Measurements from ENCODE around the gene ACOXL.
"Not testable (repeated sequence)": the region's sequence is repeated elsewhere in the genome, so short reads cannot be mapped to it uniquely, and the experiment has no call there.

Gene ACOXL

DNA sequence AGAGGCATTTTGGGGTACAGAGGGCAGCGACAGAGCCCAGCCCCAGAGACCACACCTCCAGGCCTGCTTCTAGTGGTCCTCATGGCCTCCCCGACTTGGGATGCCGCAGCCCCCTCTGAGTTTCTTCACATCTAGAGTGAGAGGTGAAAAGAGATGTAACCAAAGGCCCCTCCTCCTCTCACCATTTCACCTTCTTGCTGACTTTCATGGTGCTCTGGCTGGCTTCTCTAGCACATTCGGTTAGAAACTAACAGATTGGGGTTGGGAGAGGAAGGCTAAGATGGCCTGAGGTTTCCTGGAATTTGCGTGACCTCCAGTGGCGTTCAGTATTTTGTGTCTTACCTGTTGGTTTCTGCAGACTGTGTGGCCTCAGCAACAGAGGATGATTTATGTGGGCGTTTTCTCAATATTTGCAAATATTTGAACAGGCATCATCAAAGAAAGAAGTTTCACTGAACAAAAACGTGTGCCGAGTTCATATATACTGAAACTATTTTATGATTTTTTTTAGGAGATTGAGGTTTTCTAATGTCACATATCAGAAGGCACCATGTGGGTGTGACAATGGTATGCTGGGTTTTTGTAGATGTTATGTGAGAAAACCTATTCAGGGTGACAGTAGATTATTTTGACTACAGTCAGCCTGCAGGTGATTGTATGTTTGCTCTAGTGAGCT lies 318.5 kb downstream of the ACOXL start:
- no peak for DNase-seq (ENCODE audit: extremely low read depth in 1 of 2, low read depth in 1 of 2)

DNA sequence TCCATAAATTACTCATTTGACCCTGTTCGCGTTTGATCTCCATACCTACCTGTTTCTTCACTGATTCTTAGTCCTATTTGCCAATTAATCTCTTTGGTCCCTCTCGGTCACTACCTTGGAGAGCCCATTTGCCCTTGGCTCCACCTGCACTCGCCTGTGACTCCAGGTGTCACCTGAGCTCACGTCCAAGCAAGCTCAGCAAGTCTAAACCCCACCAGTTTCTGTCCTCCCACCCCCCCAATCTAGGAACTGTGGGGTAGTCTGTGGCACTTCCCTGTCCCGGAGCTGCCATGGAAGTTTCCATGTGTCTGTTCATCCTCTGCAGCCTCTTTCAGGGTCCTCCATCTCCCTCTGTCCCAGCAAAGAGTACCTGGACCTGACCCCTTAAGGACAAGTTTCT lies 320.2 kb downstream of the ACOXL start:
- no peak for DNase-seq (ENCODE audit: extremely low read depth in 1 of 2, low read depth in 1 of 2)

DNA sequence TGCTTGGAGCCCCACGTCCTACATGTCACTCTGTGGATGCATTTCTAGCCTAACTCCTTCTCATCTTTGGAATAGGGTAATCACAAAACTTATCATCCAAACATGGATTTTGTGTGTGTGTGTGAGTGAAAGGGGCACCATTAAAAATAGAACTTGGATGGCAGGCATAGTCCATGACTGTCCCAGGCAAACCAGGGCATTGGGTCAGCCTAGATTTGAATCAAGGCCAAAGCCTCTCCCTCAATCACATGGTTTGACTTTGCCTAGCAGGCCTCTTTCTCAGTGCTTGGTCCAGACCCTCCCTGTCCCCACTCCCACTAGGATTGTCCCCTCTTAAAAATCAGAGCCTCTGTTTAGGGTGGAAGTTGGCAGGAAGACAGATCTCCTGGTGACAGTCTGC lies 320.9 kb downstream of the ACOXL start:
- DNase-seq (ENCODE audit: extremely low read depth in 1 of 2, low read depth in 1 of 2) = no peak

DNA sequence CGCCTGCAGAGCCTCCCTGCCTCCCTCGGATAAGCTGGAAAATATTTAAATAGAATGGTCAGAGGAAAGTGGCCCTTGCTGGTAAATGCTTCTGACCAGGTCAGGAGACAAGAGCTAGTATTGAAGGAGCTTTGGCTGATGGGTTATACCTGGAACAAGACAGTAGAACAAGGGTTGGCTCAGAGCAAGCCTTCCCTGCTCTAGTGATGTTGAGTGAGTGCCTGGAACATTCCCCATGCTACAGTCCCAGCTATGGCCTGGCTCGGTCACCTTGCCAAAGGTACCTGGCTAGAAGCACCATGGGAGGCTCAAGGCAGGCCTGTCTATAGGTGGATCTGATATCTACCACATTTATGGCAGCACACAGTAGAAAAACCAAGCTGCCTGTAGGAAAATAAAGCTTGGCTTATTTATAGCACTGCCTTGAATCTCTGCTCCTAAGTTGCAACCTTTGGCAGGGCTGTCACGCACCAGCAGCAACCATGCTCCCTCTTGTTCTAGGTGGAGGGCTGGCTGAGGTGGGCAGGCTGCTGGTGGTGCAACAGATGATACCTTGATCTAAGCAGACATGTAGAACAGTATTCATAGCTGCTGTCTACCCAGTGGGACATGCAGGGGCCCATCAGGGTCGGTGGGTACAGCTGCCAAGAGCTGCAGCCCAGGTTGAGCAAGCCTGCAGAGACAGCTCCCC lies 321.6 kb downstream of the ACOXL start:
- no peak for DNase-seq (ENCODE audit: extremely low read depth in 1 of 2, low read depth in 1 of 2)

DNA sequence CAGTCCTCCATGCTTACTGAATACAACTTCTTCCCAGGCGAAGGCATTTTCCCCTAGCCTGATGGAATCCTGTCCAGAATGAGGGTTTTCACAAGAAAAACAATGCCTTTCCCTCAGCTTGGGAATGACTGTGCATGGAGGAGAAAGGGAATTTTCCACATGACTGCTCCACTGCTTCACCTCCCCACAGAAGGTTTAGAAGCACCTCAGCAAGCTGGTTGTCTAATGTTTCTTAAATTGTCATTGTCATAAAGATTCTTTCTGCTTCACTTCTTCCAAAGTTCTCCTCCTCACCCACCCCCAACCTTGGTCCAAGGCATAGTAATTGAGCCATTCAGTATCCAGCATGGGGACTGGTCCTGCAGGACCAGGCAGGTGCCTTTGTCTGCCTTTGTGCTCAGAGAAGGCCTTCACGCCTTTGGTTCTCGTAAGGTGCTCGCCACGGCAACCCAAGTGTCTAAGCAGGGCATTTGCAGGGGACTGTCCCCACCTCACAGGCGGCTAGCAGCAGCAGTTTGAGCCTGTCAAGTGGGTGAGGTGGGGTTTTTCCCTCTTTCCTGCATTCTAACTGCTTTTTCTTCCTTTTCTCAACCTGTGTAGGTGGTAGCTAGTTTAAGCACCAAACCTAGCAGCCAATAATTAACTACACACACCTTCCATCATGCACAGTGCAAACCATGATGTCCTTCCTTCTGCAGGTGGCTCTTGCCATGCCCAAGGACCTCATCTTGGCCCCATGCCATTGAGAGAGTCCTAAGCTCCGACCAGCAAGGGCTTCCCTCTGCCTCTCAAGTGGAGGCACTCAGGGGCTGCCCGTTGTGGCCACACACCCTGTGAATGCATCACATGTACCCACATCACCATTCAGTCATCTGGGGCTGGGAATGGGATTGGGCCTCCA lies 322.7 kb downstream of the ACOXL start:
- no peak for DNase-seq (ENCODE audit: extremely low read depth in 1 of 2, low read depth in 1 of 2)

DNA sequence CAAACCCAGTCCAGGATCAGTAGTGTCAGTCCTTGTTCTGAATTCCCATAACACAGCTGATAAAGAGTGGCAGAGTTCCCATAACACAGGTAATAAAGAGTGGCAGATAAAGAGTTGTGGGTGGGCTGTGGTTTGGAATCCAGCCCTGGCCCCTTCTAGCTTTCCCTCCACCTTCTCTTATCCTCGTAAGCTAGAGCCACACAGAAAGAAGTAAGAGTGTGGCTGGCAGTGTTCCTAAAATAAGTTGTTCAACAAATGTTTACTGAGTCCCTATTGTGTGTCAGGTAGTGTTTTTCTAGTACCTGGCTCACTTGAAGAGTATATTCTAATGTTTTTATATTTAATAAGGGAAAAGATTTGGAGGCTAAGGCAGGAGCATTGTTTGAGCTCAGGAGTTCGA lies 323.4 kb downstream of the ACOXL start:
- no peak for DNase-seq (ENCODE audit: extremely low read depth in 1 of 2, low read depth in 1 of 2)

DNA sequence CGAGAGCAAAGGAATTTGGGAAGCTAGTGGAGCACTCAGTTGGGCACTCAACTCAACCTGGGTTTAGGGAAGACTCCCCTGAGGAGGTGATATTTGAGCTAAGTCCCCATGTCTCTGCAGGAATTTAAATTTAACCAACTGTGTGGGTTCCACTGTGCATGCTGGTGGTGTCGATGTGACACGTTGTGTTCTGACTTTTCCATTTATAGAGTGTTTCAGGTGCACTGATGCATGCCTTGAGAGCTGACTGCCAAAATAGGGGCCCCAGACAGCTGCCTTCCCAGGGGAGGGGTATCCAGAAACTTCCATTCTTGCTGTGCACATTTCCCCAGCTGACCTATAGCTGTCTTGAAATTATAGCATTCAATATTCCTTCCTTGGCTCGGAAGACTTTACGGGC lies 324.7 kb downstream of the ACOXL start:
- no peak for DNase-seq (ENCODE audit: extremely low read depth in 1 of 2, low read depth in 1 of 2)

DNA sequence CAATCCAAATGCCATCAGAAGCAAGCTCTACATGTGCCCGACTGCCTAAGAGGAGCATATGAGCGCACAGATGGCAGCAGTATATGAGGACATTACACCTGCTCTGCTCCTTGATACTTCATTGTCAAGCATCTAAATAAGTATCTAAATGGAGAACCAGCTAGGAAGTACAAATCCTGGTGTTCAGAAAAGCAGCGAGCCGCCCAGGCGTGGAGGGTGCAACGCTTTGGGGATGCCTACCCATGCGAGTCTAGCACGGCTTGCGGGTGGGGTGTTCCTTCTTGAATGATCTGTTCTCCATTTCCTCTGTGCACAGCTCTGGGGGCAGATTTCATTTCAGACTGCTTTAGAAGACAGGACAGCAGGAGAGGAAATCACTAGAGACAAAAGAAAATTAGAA lies 325.3 kb downstream of the ACOXL start:
- no peak for DNase-seq (ENCODE audit: extremely low read depth in 1 of 2, low read depth in 1 of 2)

DNA sequence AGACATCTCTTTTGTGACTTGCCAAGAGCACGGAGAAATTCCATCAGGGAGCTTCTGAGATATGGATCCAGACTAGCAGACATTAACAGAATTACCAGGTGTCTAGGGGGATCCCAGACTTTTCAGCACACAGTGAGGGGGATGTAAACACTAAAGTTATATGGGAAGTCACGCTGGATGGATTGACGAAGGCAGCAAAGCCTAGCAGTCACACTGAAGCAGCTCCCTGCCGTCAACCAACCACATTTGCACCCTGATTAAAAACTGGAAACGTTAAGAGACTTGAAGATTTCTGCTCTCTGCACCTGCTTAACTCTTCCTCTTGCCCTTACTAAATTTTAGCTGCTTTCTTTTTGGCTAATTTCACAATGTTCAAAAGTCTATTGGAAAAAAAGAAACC lies 325.9 kb downstream of the ACOXL start:
- DNase-seq (ENCODE audit: extremely low read depth in 1 of 2, low read depth in 1 of 2) = no peak

DNA sequence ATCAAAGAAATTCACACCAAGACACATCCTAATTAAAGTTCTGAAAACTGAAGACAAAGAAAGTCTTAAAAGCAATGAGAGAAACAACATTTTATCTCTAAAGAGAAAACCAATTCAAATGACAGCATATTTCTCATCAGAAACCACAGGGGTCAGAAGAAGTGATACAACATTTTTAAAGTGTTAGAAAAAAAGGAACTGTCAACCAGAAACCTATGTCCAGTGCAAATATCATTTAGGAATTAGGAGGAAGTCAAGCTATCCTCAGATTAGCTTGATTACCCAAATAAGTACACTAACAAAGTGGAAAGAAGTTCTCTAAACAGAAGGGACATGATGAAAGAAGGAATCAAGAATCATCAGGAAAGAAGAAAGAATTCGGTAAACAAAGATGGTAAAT lies 328.8 kb downstream of the ACOXL start:
- no peak for DNase-seq (ENCODE audit: extremely low read depth in 1 of 2, low read depth in 1 of 2)

DNA sequence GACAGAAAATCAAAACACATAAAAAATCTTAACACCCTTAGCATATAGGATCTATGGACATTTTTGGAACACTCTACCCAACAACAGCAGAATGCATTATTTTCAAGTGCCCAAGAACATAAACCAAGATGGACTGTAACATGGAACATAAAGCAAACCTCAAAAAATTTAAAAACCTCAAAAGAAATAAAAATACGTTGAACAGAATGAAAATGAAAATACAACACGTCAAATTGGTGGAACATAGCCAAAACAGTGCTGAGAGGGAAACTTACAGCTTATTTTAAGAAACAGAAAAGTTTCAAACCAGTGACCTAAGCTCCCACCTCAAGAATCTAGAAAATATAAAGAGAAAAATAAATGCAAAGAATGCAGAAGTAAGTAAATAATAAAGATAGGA lies 330.0 kb downstream of the ACOXL start:
- DNase-seq (ENCODE audit: extremely low read depth in 1 of 2, low read depth in 1 of 2) = no peak

DNA sequence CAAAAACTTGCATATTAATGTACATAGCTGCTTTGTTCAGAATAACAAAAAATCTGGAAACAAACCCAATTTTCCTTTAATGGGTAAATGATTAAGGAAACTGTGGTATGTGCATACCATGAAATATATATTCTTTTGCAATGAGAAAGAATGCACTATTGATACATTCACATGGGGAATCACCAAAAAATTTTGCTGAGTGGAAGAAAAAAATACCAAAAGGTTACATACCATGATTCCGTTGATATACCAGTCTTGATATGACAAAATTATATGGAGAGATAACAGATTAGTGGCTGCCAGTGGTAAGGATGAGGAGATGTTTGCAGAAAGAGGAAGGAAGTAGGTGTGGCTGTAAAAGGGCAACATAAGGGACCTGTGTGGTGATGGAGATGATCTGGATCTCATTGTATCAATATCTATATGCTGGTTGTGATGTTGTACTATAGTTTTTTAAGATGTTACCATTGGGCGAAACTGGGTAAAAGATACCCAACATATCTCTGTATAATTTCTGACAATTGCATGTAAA lies 333.8 kb downstream of the ACOXL start:
- no peak for DNase-seq (ENCODE audit: extremely low read depth in 1 of 2, low read depth in 1 of 2)

DNA sequence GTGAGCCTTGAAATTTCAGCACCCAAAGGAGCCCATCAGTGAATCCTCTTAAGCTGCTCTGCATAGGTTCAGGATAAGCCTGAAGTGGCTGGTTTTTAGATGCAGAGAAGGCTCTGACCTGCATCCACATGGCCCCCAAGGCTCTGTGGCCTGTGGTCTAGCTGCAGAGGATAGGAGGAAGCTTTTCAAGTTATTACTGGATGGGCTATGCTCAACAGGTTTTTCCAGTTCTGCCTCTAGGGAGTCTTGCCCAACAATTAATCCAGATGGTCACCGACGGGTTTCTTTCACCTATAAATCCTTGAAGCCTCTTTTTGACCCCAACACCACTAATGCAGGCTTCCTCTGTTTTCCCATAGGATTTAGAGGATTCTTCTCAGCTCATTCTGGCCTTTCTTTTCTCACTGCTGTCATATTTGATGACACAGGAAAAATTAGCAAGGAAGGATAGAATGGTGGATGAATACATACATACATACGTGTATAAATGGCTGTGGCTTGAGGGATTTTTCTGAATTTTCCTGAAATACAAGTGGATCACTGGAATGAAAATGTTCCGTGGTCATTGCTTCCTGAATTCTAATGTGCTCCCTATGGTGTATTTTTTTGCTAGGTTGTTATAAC lies 336.2 kb downstream of the ACOXL start:
- DNase-seq (ENCODE audit: extremely low read depth in 1 of 2, low read depth in 1 of 2) = no peak

DNA sequence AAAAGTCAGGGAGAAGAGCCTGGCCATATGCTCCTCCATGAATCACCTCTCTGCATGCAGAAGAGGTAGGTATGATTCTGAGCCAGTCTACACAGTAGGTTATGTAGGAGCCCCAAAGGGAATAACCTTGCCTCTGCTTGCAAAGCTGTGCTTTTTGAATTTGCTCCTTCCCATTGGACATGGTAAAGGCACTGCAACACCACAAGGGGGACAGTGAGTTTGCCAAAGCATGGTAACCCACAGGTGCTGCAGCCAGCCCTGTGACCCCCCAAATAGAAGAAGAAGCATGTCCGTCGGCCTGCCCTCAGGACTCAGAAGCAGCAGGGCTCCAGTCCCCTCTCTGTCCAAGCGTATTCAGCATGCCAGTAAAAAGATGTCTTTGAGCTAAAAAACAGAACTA lies 337.3 kb downstream of the ACOXL start:
- DNase-seq (ENCODE audit: extremely low read depth in 1 of 2, low read depth in 1 of 2) = no peak

DNA sequence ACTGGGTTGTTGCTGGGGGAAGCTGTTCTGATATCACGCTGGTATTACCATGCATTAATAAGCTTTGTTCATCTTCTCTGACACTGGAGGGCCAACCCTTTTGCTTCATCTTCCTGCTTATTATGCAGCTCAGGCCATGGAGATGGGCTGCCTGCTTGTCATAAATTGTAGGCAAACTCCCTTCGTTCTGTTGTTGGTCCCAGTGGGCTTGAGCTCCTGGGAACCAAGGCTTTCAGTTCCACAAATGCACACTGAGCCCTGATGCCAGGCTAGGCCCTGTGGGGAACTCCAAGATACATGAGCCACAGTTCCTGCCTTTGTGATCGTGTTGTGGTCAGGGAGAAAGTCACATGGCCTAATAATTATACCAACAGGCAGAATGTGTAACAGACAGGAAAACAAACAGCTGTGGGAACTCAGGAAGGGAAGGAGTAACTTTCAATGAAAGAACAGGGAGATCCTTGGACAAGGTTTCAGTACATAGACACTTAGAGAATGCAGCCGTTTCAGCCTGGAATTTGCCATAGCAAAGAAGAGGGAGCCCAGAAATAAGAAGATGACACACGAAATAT lies 339.3 kb downstream of the ACOXL start:
- no peak for DNase-seq (ENCODE audit: extremely low read depth in 1 of 2, low read depth in 1 of 2)

DNA sequence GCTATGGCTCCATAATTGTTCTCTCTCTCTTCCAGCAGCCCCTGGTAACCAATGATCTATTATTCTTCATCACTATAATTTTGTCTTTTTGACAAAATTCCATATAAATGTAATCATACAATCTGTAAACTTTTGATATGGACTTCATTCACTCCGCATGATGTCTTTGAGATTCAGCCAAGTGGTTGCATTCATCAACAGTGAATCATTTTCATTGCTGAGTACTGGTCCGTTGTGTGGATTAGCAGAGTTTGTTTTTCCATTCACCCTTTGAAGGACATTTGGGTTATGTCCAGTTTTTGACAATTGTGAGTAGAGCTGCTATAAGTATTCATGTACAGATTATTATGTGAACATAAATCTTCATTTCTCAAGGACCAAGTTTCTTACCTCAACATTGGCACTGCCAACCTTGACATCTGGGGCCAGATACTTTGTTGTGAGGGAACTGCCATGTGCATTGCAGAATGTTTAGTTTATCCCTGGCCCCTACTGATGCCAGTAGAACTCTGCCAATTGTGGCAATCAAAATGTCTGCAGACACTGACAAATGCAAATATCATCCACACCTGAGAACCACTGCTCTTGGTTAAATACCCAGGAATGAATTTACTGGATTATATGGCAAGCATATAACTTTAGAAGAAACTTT lies 340.0 kb downstream of the ACOXL start:
- DNase-seq (ENCODE audit: extremely low read depth in 1 of 2, low read depth in 1 of 2) = no peak

DNA sequence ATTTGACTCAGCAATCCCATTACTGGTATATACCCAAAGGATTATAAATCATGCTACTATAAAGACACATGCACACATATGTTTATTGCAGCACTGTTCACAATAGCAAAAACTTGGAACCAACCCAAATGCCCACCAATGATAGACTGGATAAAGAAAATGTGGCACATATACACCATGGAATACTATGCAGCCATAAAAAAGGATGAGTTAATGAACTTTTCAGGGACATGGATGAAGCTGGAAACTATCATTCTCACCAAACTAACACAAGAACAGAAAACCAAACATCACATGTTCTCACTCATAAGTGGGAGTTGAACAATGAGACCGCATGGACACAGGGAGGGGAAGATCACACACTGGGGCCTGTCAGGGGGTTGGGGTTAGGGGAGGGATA lies 350.3 kb downstream of the ACOXL start:
- DNase-seq (ENCODE audit: extremely low read depth in 1 of 2, low read depth in 1 of 2) = not testable (repeated sequence)

DNA sequence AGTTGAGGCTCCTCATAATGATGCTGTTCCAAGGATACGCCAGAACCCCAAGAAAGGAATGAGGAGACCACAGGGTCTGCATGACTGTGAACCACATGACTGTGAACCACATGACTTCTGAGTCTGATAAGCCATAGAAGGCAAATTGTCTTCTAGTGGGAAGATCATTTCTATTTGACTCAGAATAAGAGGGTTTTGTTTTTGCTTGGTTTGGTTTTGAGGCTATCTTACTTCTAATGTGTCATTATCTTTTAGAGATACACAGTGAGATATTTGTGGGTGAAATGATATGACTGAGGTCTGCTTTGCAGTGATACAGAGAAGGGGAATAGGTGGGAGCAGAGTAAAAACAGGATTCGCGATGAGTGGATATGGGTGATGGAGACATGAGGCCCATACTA lies 359.4 kb downstream of the ACOXL start:
- no peak for DNase-seq (ENCODE audit: extremely low read depth in 1 of 2, low read depth in 1 of 2)

DNA sequence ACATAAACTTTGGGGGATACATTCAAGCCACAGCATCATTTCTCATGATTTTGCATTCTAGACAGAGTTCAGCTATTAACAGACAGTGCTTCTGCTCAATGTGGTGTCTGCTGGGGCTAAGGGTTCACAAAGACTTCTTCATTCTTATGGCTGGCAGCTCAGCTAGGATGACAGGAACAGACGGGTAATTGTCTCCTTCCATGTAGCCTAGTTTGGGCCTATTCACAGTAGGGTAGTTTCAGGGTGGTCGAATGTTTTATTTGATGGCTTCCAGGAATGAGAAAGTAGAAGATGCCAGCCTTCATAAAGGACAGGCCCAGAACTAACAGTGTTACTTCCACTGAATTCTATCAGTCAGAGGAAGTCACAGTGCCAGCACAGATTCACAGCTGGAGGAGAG lies 362.3 kb downstream of the ACOXL start:
- no peak for DNase-seq (ENCODE audit: extremely low read depth in 1 of 2, low read depth in 1 of 2)

DNA sequence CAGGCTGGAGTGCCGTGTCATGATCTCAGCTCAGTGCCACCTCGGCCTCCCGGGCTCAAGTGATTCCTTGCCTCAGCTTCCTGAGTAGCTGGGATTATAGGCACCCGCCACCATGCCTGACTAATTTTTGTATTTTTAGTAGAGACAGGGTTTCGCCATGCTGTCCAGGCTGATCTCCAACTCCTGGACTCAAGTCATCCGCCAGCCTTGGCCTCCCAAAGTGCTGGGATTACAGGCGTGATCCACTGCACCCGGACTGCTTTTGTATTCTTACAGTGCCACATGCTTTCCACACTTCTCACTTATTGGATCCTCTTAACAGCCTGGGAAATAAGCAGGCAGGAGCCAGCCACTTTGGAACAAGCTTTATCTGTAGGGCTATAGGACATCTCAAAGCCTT lies 363.1 kb downstream of the ACOXL start:
- DNase-seq (ENCODE audit: extremely low read depth in 1 of 2, low read depth in 1 of 2) = no peak
